LHCN-M2 (cell line): ENCODE data around the gene CEP57L1. TPM values are rescaled to one million over a fixed set of nuclear protein-coding genes. Genes with fewer than 3 reads are reported as not detected.
"Not testable (repeated sequence)": the region's sequence is repeated elsewhere in the genome, so short reads cannot be mapped to it uniquely, and the experiment has no call there.

Experiments
- DNase-seq: peaks from one replicate; pipeline ENCODE4 v3.0.0-alpha.2; 2012; ENCODE audit warnings: low read depth
- total RNA-seq: library from RNA; depleted of rRNA; stranded (reverse); fragments of >200 nt; gene quantifications from 2 replicates; pipeline ENCODE4 v1.2.3, GENCODE V29; 2014

The CEP57L1 gene
- total RNA-seq, 1 experiment from 2014 or later, result 31.7 TPM

DNA sequence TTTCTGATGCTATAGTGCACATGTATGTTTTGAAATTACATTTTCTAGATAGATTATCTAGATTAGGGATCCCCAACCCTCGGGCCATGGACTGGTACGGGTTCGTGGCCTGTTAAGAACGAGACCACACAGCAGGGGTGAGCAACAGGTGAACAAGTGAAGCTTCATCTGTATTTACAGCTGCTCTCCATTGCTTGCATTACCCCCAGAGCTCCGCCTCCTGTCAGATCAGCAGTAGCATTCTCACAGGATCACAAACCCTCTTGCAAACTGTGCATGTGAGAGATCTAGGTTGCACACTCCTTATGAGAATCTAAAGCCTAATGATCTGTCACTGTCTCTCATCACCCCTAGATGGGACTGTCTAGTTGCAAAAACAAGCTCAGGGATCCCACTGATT, 10.4 kb downstream of the CEP57L1 start:
- peak; percentile 49 for DNase-seq

DNA sequence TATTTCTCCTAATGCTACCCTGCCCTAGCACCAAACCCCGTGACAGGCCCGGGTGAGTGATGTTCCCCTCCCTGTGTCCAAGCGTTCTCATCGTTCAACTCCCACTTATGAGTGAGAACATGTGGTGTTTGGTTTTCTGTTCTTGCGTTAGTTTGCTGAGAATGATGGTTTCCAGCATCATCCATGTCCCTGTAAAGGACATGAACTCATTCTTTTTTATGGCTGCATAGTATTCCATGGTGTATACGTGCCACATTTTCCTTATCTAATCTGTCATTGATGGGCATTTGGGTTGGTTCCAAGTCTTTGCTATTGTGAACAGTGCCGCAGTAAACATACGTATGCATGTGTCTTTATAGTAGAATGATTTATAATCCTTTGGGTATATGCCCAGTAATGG, 14.4 kb downstream of the CEP57L1 start:
- DNase-seq, result not testable (repeated sequence)

GRCh38 chr6:109112663-109113062, 17.4 kb downstream of the CEP57L1 start:
- not testable (repeated sequence) for DNase-seq

DNA sequence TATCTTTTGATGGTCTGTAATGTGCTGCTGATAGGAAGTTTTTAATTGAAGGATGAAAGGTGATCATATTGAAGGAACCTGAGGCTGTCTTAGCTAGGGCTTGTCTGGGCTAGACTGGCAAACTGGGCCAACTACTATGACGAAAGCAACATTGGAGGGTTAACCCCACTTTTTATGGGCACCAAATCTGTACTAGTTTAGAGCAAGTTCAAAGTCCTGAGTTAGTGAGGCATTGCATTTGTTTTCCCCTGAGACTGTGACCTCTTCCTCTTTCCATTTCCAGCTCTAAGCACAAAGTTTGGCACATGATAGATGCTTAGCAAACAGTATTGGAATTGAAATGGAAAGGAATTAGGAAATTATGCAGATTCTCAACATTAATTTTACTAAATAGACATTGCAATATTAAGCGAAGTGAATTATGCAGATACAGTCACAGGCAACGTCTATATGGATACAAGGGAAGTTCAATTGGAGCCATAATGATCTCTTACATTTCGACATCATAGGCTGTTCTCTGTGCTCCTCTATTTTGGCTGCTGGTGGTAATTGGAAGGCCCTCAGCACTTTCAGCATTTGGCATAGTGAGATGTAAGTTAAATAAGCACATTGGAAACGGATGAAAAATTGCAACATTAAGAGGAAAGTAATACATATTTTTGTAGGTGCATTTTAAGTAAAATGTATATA, 22.2 kb downstream of the CEP57L1 start:
- peak; percentile 19 for DNase-seq

GRCh38 chr6:109118337-109118736, 23.0 kb downstream of the CEP57L1 start:
- DNase-seq, result peak; percentile 77

DNA sequence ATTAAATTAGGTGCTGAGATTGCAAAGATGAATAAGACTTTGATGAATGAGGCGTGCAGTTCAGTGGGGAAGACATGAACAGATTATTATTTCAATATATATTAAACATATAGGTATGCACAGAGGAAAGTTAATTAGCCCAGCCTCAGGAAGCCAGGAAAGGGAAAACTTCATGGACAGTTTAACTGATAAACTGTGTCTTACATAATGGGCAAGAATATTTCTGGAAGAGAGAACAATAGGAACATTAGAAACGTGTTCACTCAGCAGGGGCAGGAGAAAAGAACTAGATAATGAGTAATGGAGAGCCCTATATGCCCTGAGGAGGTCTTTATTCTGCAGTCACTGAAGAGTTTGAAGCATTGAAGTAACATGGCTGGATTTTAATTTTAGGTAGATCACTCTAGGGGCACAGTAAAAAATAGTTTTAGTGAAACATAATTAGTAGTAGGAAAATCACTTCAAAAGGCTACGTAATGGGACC, 23.6 kb downstream of the CEP57L1 start:
- no peak for DNase-seq

DNA sequence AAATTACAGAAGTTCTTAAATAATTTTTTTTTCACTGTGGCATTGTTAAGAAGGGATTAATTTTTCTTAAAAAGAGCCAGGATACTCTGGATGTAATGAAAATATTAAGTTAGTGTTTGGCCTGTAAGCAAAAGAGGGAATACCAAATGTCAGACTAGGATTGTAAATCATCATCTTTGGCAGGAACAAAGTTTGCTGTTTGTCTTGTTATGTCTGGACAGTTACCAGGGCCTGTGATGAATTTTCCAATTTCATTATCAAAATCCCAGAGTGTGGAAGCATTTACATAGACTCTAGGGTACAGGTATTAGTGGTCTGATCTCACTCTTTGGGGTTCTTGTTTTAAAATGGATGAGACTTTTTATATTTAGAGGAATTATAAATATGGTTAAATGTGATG, 26.1 kb downstream of the CEP57L1 start:
- DNase-seq, result peak; percentile 34

DNA sequence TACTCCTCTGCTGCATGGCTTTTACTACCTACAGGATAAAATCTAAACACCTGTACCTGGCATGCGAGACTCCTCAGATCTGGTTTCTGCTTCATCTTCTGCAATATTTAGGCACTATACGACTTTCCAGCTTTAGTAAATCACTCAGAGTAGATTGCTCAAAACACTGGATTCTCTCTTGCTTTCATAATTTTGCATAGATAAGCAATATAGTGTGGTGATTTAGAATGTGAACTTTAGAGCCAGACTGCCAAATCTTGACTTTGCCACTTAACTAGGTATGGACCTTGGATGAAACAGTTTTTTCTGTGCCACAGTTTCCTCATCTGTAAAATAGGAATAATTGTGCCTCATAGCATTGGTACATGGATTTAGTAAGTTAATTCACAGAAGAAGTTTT, 28.9 kb downstream of the CEP57L1 start:
- no peak for DNase-seq

GRCh38 chr6:109125504-109125903, 30.2 kb downstream of the CEP57L1 start:
- no peak for DNase-seq

- DNase-seq, result no peak
Measured at GRCh38 chr6:109130065-109130464, 34.8 kb downstream of the CEP57L1 start.

GRCh38 chr6:109135600-109135999, 40.3 kb downstream of the CEP57L1 start:
- not testable (repeated sequence) for DNase-seq

DNA sequence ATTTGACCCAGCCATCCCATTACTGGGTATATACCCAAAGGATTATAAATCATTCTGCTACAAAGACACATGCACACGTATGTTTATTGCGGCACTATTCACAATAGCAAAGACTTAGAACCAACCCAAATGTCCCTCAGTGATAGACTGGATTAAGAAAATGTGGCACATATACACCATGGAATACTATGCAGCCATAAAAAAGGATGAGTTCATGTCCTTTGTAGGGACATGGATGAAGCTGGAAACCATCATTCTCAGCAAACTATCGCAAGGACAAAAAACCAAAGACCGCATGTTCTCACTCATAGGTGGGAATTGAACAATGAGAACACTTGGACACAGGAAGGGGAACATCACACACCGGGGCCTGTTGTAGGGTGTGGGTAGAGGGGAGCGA, 40.7 kb downstream of the CEP57L1 start:
- DNase-seq, result not testable (repeated sequence)

GRCh38 chr6:109136530-109136929, 41.2 kb downstream of the CEP57L1 start:
- not testable (repeated sequence) for DNase-seq

GRCh38 chr6:109139109-109139508, 43.8 kb downstream of the CEP57L1 start:
- peak; percentile 53 for DNase-seq

DNA sequence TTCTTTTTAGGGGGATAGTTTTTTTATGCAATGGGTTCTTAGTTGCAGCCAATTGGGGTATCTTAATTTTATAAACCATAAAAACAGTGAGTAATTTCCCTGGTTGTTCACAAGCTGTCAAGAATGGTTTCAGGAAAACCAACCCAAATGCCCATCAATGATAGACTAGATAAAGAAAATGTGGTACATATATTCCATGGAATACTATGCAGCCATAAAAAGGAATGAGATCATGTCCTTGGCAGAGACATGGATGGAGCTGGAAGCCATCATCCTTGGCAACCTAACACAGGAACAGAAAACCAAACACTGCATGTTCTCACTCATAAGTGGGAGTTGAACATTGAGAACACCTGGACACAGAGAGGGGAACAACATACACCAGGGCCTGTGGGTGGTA, 46.8 kb downstream of the CEP57L1 start:
- DNase-seq, result not testable (repeated sequence)

DNA sequence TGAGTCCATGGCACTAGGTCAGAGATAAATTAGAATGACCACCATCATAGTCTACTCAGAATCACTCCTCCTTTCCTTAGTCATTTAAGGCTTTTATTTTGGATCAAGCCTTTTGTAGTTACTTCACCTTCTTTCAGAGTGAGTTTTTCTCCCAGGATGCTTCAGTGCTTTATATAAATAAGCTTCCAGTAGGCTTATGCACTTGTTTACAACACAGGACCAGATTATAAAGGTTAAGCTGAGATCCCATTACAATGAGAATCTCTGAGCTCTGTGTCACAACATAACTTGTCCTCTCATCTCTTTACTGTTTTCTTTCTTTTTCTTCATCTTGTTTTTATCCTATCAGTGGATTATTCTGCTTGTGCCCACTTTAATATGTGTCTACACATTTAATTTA, 47.9 kb downstream of the CEP57L1 start:
- no peak for DNase-seq

DNA sequence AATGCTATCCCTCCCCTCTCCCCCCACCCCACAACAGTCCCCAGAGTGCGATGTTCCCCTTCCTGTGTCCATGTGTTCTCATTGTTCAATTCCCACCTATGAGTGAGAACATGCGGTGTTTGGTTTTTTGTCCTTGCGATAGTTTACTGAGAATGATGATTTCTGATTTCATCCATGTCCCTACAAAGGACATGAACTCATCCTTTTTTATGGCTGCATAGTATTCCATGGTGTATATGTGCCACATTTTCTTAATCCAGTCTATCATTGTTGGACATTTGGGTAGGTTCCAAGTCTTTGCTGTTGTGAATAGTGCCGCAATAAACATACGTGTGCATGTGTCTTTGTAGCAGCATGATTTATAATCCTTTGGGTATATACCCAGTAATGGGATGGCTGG, 52.9 kb downstream of the CEP57L1 start:
- DNase-seq, result not testable (repeated sequence)

DNA sequence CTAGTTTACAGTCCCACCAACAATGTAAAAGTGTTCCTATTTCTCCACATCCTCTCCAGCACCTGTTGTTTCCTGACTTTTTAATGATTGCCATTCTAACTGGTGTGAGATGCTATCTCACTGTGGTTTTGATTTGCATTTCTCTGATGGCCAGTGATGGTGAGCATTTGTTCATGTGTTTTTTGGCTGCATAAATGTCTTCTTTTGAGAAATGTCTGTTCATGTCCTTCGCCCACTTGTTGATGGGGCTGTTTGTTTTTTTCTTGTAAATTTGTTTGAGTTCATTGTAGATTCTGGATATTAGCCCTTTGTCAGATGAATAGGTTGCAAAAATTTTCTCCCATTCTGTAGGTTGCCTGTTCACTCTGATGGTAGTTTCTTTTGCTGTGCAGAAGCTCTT, 53.4 kb downstream of the CEP57L1 start:
- not testable (repeated sequence) for DNase-seq

DNA sequence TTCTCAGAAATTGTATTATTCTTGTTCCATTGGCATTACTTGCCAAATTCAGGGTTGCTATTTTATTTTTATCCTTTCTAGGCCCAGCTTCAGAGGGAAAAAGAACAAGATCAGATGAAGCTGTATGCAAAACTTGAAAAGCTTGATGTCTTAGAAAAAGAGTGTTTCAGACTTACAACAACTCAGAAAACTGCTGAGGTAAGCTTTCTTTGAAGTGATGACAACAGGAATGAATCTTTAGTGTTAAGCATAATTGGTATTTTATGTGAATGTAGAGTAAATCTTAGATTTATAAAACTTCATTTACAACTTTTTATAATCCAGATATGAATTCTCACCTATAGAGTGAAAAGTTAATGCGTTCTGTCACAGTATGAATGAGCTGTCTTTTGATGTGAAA, 58.4 kb downstream of the CEP57L1 start:
- no peak for DNase-seq

DNA sequence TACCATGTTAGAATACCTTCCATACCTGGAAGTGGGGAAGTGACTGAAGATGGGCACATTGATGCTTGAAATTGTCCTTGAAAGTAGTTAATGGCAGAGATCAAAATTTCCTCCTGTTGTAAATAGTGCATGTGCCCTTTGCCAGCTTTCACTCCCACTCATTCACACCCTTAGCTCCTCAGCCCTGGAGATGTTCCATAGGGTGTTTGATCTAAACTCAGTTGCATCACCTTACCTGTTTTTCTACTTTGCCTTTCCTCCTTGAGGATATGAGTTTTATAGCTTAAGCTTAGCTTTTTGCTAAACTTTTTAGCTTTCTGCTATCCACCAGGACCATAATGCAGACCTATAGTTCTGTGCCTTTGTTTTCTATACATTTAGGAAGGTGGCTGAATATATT, 69.0 kb downstream of the CEP57L1 start:
- no peak for DNase-seq

- peak; percentile 86 for DNase-seq
Measured at GRCh38 chr6:109165392-109165974, 70.2 kb downstream of the CEP57L1 start.

DNA sequence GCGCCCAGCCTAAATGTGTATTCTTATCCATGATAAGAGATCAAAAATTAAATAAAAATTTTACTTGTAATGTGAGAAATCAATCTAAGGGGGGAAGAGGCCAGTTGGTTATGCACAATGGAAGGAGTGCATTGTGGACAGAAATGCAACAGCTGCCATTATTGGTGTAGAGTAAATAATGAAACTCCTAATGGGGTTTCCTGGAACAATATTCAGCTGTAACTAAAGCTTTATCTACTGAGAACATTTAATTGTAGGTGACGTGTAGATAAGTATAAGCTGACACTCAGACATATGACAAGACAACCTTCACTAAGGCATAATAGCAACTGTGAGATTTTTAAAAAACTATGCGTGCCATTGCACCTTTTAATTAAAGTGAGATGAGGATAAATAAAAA, 71.4 kb downstream of the CEP57L1 start:
- no peak for DNase-seq

GRCh38 chr6:109167562-109167961, 72.3 kb downstream of the CEP57L1 start:
- no peak for DNase-seq
